ENCODE results near the gene TPRN. TPM values are rescaled to one million over a fixed set of nuclear protein-coding genes. Genes with fewer than 3 reads are reported as not detected.
A peak's percentile ranks its signal among the peaks of the same experiment; 100 is the strongest.

TPRN gene
- total and polyA plus RNA-seq, 9 of the 15 experiments (the other 6 are each of a cell fraction or from before 2014, with no cell fraction given) = 0.31 to 31.9 (median 4.4) TPM

- TF ChIP-seq DMBX1 (CRISPR knock-in tag; IDR thresholded peaks at IDR 0.05; ENCODE audit: borderline replicate concordance) (0 out of 2 replicates have a peak, but pooled peaks have one; percentile 37), ZC3H4 (CRISPR knock-in tag; IDR thresholded peaks at IDR 0.05; ENCODE audit: borderline replicate concordance) (no peak), SRSF9 (IDR thresholded peaks at IDR 0.05; ENCODE audit: borderline replicate concordance, low read depth, low read length) (no peak), HDGF (IDR thresholded peaks at IDR 0.05) (no peak), CCNT2 (IDR thresholded peaks at IDR 0.05; ENCODE audit: borderline replicate concordance, extremely low read depth, insufficient read length, low read depth, low read length) (peak; percentile 93), ARNT (IDR thresholded peaks at IDR 0.05) (no peak), ETS1 (conservative IDR thresholded peaks at IDR 0.05; ENCODE audit: control insufficient read depth, low read depth, low read length) (peak; percentile 90), PHB (CRISPR knock-in tag; IDR thresholded peaks at IDR 0.05) (no peak), RBM17 (IDR thresholded peaks at IDR 0.05; ENCODE audit: borderline replicate concordance, low read depth, low read length) (no peak), PRMT5 (CRISPR knock-in tag; IDR thresholded peaks at IDR 0.05) (no peak), ZNF23 (CRISPR knock-in tag; IDR thresholded peaks at IDR 0.05) (no peak), ZBTB8A (IDR thresholded peaks at IDR 0.05; ENCODE audit: partially characterized antibody) (no peak), ESRRA (IDR thresholded peaks at IDR 0.05; ENCODE audit: borderline replicate concordance, low read depth) (peak; percentile 99), ZNF121 (CRISPR knock-in tag; conservative IDR thresholded peaks at IDR 0.05) (no peak), TRIM24 (IDR thresholded peaks at IDR 0.05) (no peak), ERF (CRISPR knock-in tag; IDR thresholded peaks at IDR 0.05) (peak; percentile 74; the same call in 1 of the 2 replicates), RUNX1 (IDR thresholded peaks at IDR 0.05; ENCODE audit: low read depth) (no peak), MITF (IDR thresholded peaks at IDR 0.05) (no peak), ZBTB43 (CRISPR knock-in tag; IDR thresholded peaks at IDR 0.05) (no peak), NFRKB (IDR thresholded peaks at IDR 0.05; ENCODE audit: low read depth) (no peak), STAG1 (CRISPR knock-in tag; IDR thresholded peaks at IDR 0.05; ENCODE audit: borderline replicate concordance) (no peak), HOMEZ (CRISPR knock-in tag; IDR thresholded peaks at IDR 0.05) (no peak), NFATC3 (IDR thresholded peaks at IDR 0.05) (no peak), ZBTB1 (CRISPR knock-in tag; IDR thresholded peaks at IDR 0.05; ENCODE audit: borderline replicate concordance, low read depth) (no peak), BRD4 (IDR thresholded peaks at IDR 0.05) (no peak)
Measured at GRCh38 chr9:137200311-137201204, at the start of gene TPRN (continued).
